Mucosa of descending colon (tissue), 3 donors: ENCODE measurements around the gene TRAPPC3. TPM values are rescaled to one million over a fixed set of nuclear protein-coding genes. Genes with fewer than 3 reads are reported as not detected.
A peak's percentile ranks its signal among the peaks of the same experiment; 100 is the strongest.

Experiments
- ATAC-seq: fragments of 200-7000 bp; cut with Tn5 transposase; one replicate; pipeline ENCODE4 v1.9.1; 2020; ENCODE audit warnings: mild to moderate bottlenecking, moderate library complexity
- DNase-seq, 3 donors: peaks; one replicate each; pipeline ENCODE4 v3.0.0-alpha.2; 2020
- H3K36me3 ChIP-seq: fragments of 200-600 bp; one replicate; pipeline ENCODE4 v1.8.0; 2021; ENCODE audit warnings: low read depth, mild to moderate bottlenecking
- H3K4me1 ChIP-seq: fragments of 200-600 bp; one replicate; pipeline ENCODE4 v1.8.0; 2021; ENCODE audit warnings: low read depth, mild to moderate bottlenecking
- H3K4me3 ChIP-seq: fragments of 200-600 bp; one replicate; pipeline ENCODE4 v1.8.0; 2021; ENCODE audit warnings: mild to moderate bottlenecking
- H3K9me3 ChIP-seq: fragments of 200-600 bp; one replicate; pipeline ENCODE4 v1.8.0; 2021; ENCODE audit warnings: mild to moderate bottlenecking
- CTCF ChIP-seq: fragments of 200-600 bp; IDR thresholded peaks from one replicate; pipeline ENCODE4 v1.8.0; 2022; ENCODE audit warnings: antibody characterized with exemption, mild to moderate bottlenecking
- intact Hi-C, 2 donors: fragments of 100-400 bp; cut with DNase I in 1 of 2; cut with micrococcal nuclease in 1 of 2; formaldehyde crosslinking; loops; one replicate each; pipeline versions ENCODE4 v1.11.0 to v1.11.1; 2022; cut with DNase I, micrococcal nuclease
- total RNA-seq, 3 donors: library from RNA; stranded (reverse); fragmentation: NEBNext Ultra II Directional in 2 of 3; extraction: Animal tissue kit (Norgen Biotek cat#: 25700) in 2 of 3; gene quantifications; one replicate each; pipeline versions ENCODE4 v1.2.1 to v1.2.4, GENCODE V29; 2021 to 2023
- donor health status: DM: no; HTN: no; CAD: no; lungs with moderate emphysema.
- donor health status: DM: no; HTN: no; CAD: no.
- donor health status: DM: no; HTN: yes; CAD: no.

The TRAPPC3 gene
- total RNA-seq, 3 donors from 2014 or later: 55.7 to 86.6 (median 57.7) TPM

- Histone ChIP-seq H3K4me1 (no peaks in the 10 kb centered on the region), H3K4me3 (no peak overlapping the region), H3K36me3 (no peaks in the 10 kb centered on the region), H3K9me3 (no peaks in the 10 kb centered on the region)
- intact Hi-C loops: no loop called here
- DNase-seq (no peak), ATAC-seq (no peak)
- no peak for TF ChIP-seq CTCF
Observed at GRCh38 chr1:36101546-36101945, 47.7 kb downstream of the TRAPPC3 start.

GRCh38 chr1:36100376-36100775 is 48.9 kb downstream of the TRAPPC3 start:
- no peak for ATAC-seq
- H3K36me3 ChIP-seq: no peaks in the 10 kb centered on the region
- no peak overlapping the region for H3K4me3 ChIP-seq
- H3K9me3 ChIP-seq: no peaks in the 10 kb centered on the region
- no peaks in the 10 kb centered on the region for H3K4me1 ChIP-seq
- no peak for TF ChIP-seq CTCF
- peak in 1 of 3 donors; percentile 40 for DNase-seq
- intact Hi-C loops: no loop called here

- ATAC-seq (peak; percentile 94), DNase-seq (peak; percentile 76 to 90 (median 88))
- no peaks in the 10 kb centered on the region for H3K9me3 ChIP-seq
- no peaks in the 10 kb centered on the region for H3K4me1 ChIP-seq
- H3K4me3 ChIP-seq: no peak overlapping the region
- no peaks in the 10 kb centered on the region for H3K36me3 ChIP-seq
- peak; percentile 42 for TF ChIP-seq CTCF
- intact Hi-C loops: loop anchor here in 1 of 2 donors (5.0 to 10.0 kb wide), 4 partner anchors 45 to 325 kb away; partner anchors contain the start of gene TRAPPC3
Observed at GRCh38 chr1:36099681-36100341, 49.5 kb downstream of the TRAPPC3 start.

- no peak for TF ChIP-seq CTCF
- H3K36me3 ChIP-seq: no peaks in the 10 kb centered on the region
- H3K4me3 ChIP-seq: no peak overlapping the region
- ATAC-seq (no peak), DNase-seq (peak in 1 of 3 donors; percentile 44)
- intact Hi-C loops: loop anchor here in 1 of 2 donors (5.0 to 10.0 kb wide), 4 partner anchors 46 to 326 kb away; partner anchors contain the start of gene TRAPPC3
- no peaks in the 10 kb centered on the region for H3K4me1 ChIP-seq
- no peaks in the 10 kb centered on the region for H3K9me3 ChIP-seq
Observed at GRCh38 chr1:36098650-36099365, 50.5 kb downstream of the TRAPPC3 start.

GRCh38 chr1:36097693-36098585 is 51.3 kb downstream of the TRAPPC3 start:
- H3K36me3 ChIP-seq: no peaks in the 10 kb centered on the region
- DNase-seq: peak in 1 of 3 donors; percentile 41
- TF ChIP-seq CTCF: no peak
- H3K9me3 ChIP-seq: no peaks in the 10 kb centered on the region
- no peak overlapping the region for H3K4me3 ChIP-seq
- intact Hi-C loops: loop anchor here in 1 of 2 donors (5.0 to 10.0 kb wide), 4 partner anchors 47 to 327 kb away; partner anchors contain the start of gene TRAPPC3
- ATAC-seq: no peak
- no peaks in the 10 kb centered on the region for H3K4me1 ChIP-seq
